Muscle of arm (tissue), 12 donors: ENCODE results near the gene C14orf119. TPM values are rescaled to one million over a fixed set of nuclear protein-coding genes. Genes with fewer than 3 reads are reported as not detected.

ENCODE experiments used
- DNase-seq: peaks from one replicate; pipeline ENCODE4 v3.0.0-alpha.2; 2013
- polyA plus RNA-seq, 12 donors: library from polyadenylated mRNA; unstranded; fragments of 120-200 nt; gene quantifications; one replicate each; pipeline ENCODE4 v1.2.1, GENCODE V29; 2013; ENCODE audit not compliant: insufficient read length in 12 of 12

The C14orf119 gene
- polyA plus RNA-seq, 12 donors = 30.8 to 62.2 (median 50.8) TPM; not detected in 1

- no peak for DNase-seq
Measured at GRCh38 chr14:23145794-23146350, 50.6 kb downstream of the C14orf119 start.

- no peak for DNase-seq
Measured at GRCh38 chr14:23146351-23146910, 51.1 kb downstream of the C14orf119 start.

- DNase-seq = no peak
Measured at GRCh38 chr14:23146980-23147379, 51.7 kb downstream of the C14orf119 start.

GRCh38 chr14:23147676-23148075 is 52.4 kb downstream of the C14orf119 start:
- no peak for DNase-seq

- no peak for DNase-seq
Measured at GRCh38 chr14:23148591-23149249, 53.4 kb downstream of the C14orf119 start.

DNA sequence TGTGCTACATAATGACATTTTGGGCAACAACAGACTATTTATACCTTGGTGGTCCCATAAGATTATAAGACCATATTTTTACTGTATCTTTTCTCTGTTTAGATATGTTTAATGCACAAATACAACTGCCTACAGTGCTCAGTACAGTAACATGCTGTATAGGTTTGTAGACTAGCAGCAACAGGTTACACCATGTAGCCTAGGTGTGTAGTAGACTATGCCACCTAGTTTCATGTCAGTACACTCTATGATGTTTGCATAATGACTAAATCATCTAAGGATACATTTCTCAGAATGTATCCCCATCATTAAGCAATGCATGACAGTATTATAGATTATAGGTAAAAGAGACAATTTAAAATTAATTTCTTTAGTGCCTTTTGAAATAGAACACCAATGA is 54.4 kb downstream of the C14orf119 start:
- no peak for DNase-seq

Other genes with a start within 250 kb of the C14orf119 start
- 10 to 100 TPM in 11 of 12 donors, not detected in 1; 29.7 to 49.0 (median 37.2) TPM for gene LRP10, start 223.8 kb upstream of the C14orf119 start, polyA plus RNA-seq
- gene REM2, start 212.3 kb upstream of the C14orf119 start, polyA plus RNA-seq = under 1 TPM in 8 of 12 donors, not detected in 4; 0.09 to 0.46 (median 0.14) TPM
- 10 to 100 TPM in 11 of 12 donors, not detected in 1; 48.3 to 86.1 (median 57.0) TPM for gene RBM23, start 176.4 kb upstream of the C14orf119 start, polyA plus RNA-seq
- gene PRMT5, start 166.1 kb upstream of the C14orf119 start, polyA plus RNA-seq = 10 to 100 TPM in 11 of 12 donors, not detected in 1; 54.0 to 87.0 (median 73.5) TPM
- 10 to 100 TPM in 11 of 12 donors, not detected in 1; 29.2 to 54.0 (median 40.1) TPM for gene HAUS4, start 138.4 kb upstream of the C14orf119 start, polyA plus RNA-seq
- 100 to 1,000 TPM in 1 of 12 donors, 10 to 100 TPM in 11; 36.7 to 167 (median 42.0) TPM for gene AJUBA, start 113.0 kb upstream of the C14orf119 start, polyA plus RNA-seq
- 10 to 100 TPM in 8 of 12 donors, 1 to 10 TPM in 3, not detected in 1; 8.9 to 17.0 (median 11.6) TPM for gene C14orf93, start 85.4 kb upstream of the C14orf119 start, polyA plus RNA-seq
- gene PSMB5, start 60.6 kb upstream of the C14orf119 start, polyA plus RNA-seq = 100 to 1,000 TPM in 11 of 12 donors, not detected in 1; 111 to 238 (median 212) TPM
- not detected for gene PSMB11, start 53.3 kb upstream of the C14orf119 start, polyA plus RNA-seq
- gene CDH24, start 38.0 kb upstream of the C14orf119 start, polyA plus RNA-seq = 10 to 100 TPM in 2 of 12 donors, 1 to 10 TPM in 9, not detected in 1; 2.3 to 12.5 (median 3.7) TPM
- 100 to 1,000 TPM in 11 of 12 donors, not detected in 1; 108 to 284 (median 129) TPM for gene ACIN1, start 369 bp upstream of the C14orf119 start, polyA plus RNA-seq
- under 1 TPM in 1 of 12 donors, not detected in 11; 0.07 TPM for gene CIROP, start 9.5 kb downstream of the C14orf119 start, polyA plus RNA-seq
- under 1 TPM in 4 of 12 donors, not detected in 8; 0.08 to 0.61 (median 0.13) TPM for gene CEBPE, start 23.8 kb downstream of the C14orf119 start, polyA plus RNA-seq
- gene SLC7A8, start 88.2 kb downstream of the C14orf119 start, polyA plus RNA-seq = 10 to 100 TPM in 2 of 12 donors, 1 to 10 TPM in 9, not detected in 1; 2.6 to 29.0 (median 4.2) TPM
- gene RNF212B, start 142.4 kb downstream of the C14orf119 start, polyA plus RNA-seq = under 1 TPM in 3 of 12 donors, not detected in 9; 0.60 to 0.65 (median 0.63) TPM
- gene HOMEZ, start 190.6 kb downstream of the C14orf119 start, polyA plus RNA-seq = 10 to 100 TPM in 9 of 12 donors, 1 to 10 TPM in 2, not detected in 1; 9.1 to 25.5 (median 10.7) TPM
- gene PPP1R3E, start 207.4 kb downstream of the C14orf119 start, polyA plus RNA-seq = 10 to 100 TPM in 11 of 12 donors, not detected in 1; 11.7 to 27.1 (median 19.2) TPM
- gene BCL2L2, start 211.3 kb downstream of the C14orf119 start, polyA plus RNA-seq = 10 to 100 TPM in 11 of 12 donors, not detected in 1; 26.0 to 36.9 (median 30.1) TPM
- 1,000 to 10,000 TPM in 1 of 12 donors, 100 to 1,000 TPM in 7, 10 to 100 TPM in 4; 92.5 to 1,853 (median 109) TPM for gene PABPN1, start 226.0 kb downstream of the C14orf119 start, polyA plus RNA-seq